Neural progenitor cell (in vitro differentiated cells): ENCODE results near the gene HMCES.

ENCODE experiments used
- EZH2 ChIP-seq: fragments of 200-600 bp; sonication (generic); IDR thresholded peaks from 2 replicates; pipeline ENCODE4 v1.6.1; 2017; ENCODE audit warnings: antibody characterized with exemption, mild to moderate bottlenecking, moderate library complexity
- TF ChIP-seq, protein P1 (sequence below): fragments of 200-600 bp; sonication (generic); IDR thresholded peaks from 2 replicates; pipeline ENCODE4 v1.5.1; 2017; ENCODE audit warnings: antibody characterized with exemption, mild to moderate bottlenecking

DNA sequence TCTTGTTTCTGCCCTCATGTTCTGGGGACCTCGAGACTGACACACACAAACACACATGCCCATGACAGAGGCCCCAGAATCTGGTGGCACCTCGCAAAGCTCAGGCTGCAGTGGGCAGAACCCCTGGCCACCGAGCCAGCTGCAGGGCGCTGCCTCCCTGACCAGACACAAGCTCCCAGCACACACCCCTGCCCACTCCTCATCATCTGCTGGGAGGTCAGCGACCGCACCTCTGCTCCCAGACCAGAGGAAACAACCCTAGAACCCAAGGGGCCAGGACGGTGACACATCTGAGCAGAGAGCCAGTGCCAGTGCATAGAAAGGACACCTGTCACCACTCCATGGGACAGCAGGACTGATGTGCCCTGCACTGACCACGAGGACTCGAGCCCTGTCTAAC, 43.2 kb downstream of the HMCES start:
- TF ChIP-seq, protein P1, sequence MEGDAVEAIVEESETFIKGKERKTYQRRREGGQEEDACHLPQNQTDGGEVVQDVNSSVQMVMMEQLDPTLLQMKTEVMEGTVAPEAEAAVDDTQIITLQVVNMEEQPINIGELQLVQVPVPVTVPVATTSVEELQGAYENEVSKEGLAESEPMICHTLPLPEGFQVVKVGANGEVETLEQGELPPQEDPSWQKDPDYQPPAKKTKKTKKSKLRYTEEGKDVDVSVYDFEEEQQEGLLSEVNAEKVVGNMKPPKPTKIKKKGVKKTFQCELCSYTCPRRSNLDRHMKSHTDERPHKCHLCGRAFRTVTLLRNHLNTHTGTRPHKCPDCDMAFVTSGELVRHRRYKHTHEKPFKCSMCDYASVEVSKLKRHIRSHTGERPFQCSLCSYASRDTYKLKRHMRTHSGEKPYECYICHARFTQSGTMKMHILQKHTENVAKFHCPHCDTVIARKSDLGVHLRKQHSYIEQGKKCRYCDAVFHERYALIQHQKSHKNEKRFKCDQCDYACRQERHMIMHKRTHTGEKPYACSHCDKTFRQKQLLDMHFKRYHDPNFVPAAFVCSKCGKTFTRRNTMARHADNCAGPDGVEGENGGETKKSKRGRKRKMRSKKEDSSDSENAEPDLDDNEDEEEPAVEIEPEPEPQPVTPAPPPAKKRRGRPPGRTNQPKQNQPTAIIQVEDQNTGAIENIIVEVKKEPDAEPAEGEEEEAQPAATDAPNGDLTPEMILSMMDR = no peak
- TF ChIP-seq EZH2 = no peak
